ENCODE data around the gene EFHC2. TPM values are rescaled to one million over a fixed set of nuclear protein-coding genes. Genes with fewer than 3 reads are reported as not detected.

The EFHC2 gene
- total and polyA plus RNA-seq, 2 of the 8 experiments (the other 6 are each of a cell fraction or from before 2014, with no cell fraction given): 1.8 to 3.4 TPM

- no peak overlapping the region for H4K5ac ChIP-seq (ENCODE audit: insufficient read length, low read depth, low read length)
- DNase-seq (ENCODE audit: low read depth in 1 of 2, low spot score in 2 of 2): no peak
- no peak overlapping the region for H3K4me3 ChIP-seq (ENCODE audit: extremely low read depth in 1 of 4, insufficient read depth in 2 of 4, low read depth in 3 of 4, low read length in 4 of 4)
- H2AFZ ChIP-seq (ENCODE audit: low read length): no peak overlapping the region
- H3K23ac ChIP-seq (ENCODE audit: insufficient read length): no peak overlapping the region
- H3K79me1 ChIP-seq (ENCODE audit: low read depth, low read length): no peaks in the 10 kb centered on the region
- no peak overlapping the region for H2BK15ac ChIP-seq (ENCODE audit: low read length)
- H2BK5ac ChIP-seq (ENCODE audit: low read depth, low read length): no peak overlapping the region
- no peaks in the 10 kb centered on the region for H3K23me2 ChIP-seq (ENCODE audit: low read depth, low read length)
- no peaks in the 10 kb centered on the region for H3K79me2 ChIP-seq (ENCODE audit: control insufficient read depth in 1 of 2, insufficient read depth in 2 of 2, low read length in 2 of 2)
- no peak overlapping the region for H3K56ac ChIP-seq (replicated peaks; ENCODE audit: insufficient read length, low read depth, low read length)
- no peaks in the 10 kb centered on the region for H3K36me3 ChIP-seq (ENCODE audit: control insufficient read depth in 2 of 4, insufficient read depth in 4 of 4, low read length in 3 of 4)
- no peak overlapping the region for H2BK20ac ChIP-seq (ENCODE audit: low read length)
- H2BK120ac ChIP-seq (replicated peaks; ENCODE audit: low read depth, low read length): no peak overlapping the region
- peaks cover 0 to 2% (median 0%) of the 10 kb centered on the region in 4 experiments; a peak in 1 of 7 replicates for H3K4me1 ChIP-seq (replicated peaks in 1 of 4; ENCODE audit: control insufficient read depth in 3 of 4, insufficient read depth in 4 of 4, low read length in 3 of 4)
- H4K8ac ChIP-seq (ENCODE audit: extremely low read depth, insufficient read depth, low read length): no peak overlapping the region
- TF ChIP-seq GABPA (IDR thresholded peaks at IDR 0.05; ENCODE audit: borderline replicate concordance, insufficient read depth, low read length): no peak
- TF ChIP-seq USF2 (IDR thresholded peaks at IDR 0.05; ENCODE audit: low read length): no peak
- TF ChIP-seq MAX (IDR thresholded peaks at IDR 0.05): no peak
- TF ChIP-seq RBBP5 (IDR thresholded peaks at IDR 0.05; ENCODE audit: borderline replicate concordance, low read depth, low read length): no peak
- TF ChIP-seq CTBP2 (IDR thresholded peaks at IDR 0.05; ENCODE audit: borderline replicate concordance, insufficient read depth, insufficient read length, low read length): no peak
- TF ChIP-seq TCF12 (IDR thresholded peaks at IDR 0.05; ENCODE audit: low read depth, low read length): no peak
- POLR2A ChIA-PET (ENCODE audit: partially characterized antibody): no interaction called here
- H4K20me1 ChIP-seq (replicated peaks in 1 of 2; ENCODE audit: control insufficient read depth in 1 of 2, insufficient read depth in 2 of 2, low read length in 2 of 2): no peaks in the 10 kb centered on the region
- H3K14ac ChIP-seq (ENCODE audit: insufficient read length): no peak overlapping the region
- H3K9ac ChIP-seq (replicated peaks in 1 of 4; ENCODE audit: extremely low read depth in 1 of 4, low read depth in 3 of 4, low read length in 3 of 4): no peak overlapping the region
- no peak overlapping the region for H3K18ac ChIP-seq (ENCODE audit: extremely low read depth, low read length)
- H3K4ac ChIP-seq (replicated peaks; ENCODE audit: insufficient read length, low read depth, low read length): no peak overlapping the region
- H3K27ac ChIP-seq (ENCODE audit: low read depth, low read length): no peak overlapping the region
- 90% methylated on average over 2 of the region's 2 CpGs; no CpG with 5 or more reads in 1 of the 2 experiments for WGBS, 2 experiments (ENCODE audit: extremely low coverage in 1 of 2, insufficient coverage in 1 of 2, insufficient read length in 1 of 2, insufficient replicate concordance in 2 of 2, low coverage in 1 of 2, low lambda C conversion rate in 2 of 2, missing lambda C conversion rate in 1 of 2)
- CTCF ChIA-PET (ENCODE audit: partially characterized antibody): interaction anchor here (0.6 to 0.7 kb wide), 2 partner anchors 377 to 379 kb away, joined by 3 read pairs; no protein-coding TSS in a partner anchor
- no peak for FAIRE-seq
- H3K27me3 ChIP-seq (replicated peaks in 1 of 4; ENCODE audit: control insufficient read depth in 3 of 4, extremely low read depth in 1 of 4, insufficient read depth in 3 of 4, low read length in 3 of 4): no peaks in the 10 kb centered on the region
- no peak overlapping the region for H3K4me2 ChIP-seq (ENCODE audit: insufficient read depth in 1 of 2, low read depth in 2 of 2, low read length in 2 of 2)
- no peak overlapping the region for H4K91ac ChIP-seq (replicated peaks; ENCODE audit: insufficient read length, low read length)
- no peak overlapping the region for H2BK12ac ChIP-seq (ENCODE audit: low read depth, low read length)
- no peak overlapping the region for H2AK5ac ChIP-seq (ENCODE audit: low read depth, low read length)
- no peaks in the 10 kb centered on the region for H3K9me3 ChIP-seq (ENCODE audit: insufficient read depth in 2 of 2, low read depth in 1 of 2, low read length in 1 of 2)
These were observed 108.9 kb downstream of the EFHC2 start for GRCh38 chrX:44234541-44234940.
